Suprapubic skin (tissue), 4 donors: ENCODE results near the gene CAPZA1. TPM values are rescaled to one million over a fixed set of nuclear protein-coding genes. Genes with fewer than 3 reads are reported as not detected.

Source experiments
- DNase-seq, 2 donors: peaks; one replicate each; pipeline ENCODE4 v3.0.0-alpha.2; 2019; ENCODE audit warnings: low spot score in 2 of 2
- H3K27ac ChIP-seq: fragments of 200-600 bp; sonication (generic); one replicate; pipeline ENCODE4 v1.5.1; 2019
- H3K27me3 ChIP-seq: fragments of 200-600 bp; sonication (generic); one replicate; pipeline ENCODE4 v1.5.1; 2019
- H3K36me3 ChIP-seq: fragments of 200-600 bp; sonication (generic); one replicate; pipeline ENCODE4 v1.5.1; 2019
- H3K4me1 ChIP-seq: fragments of 200-600 bp; sonication (generic); one replicate; pipeline ENCODE4 v1.5.1; 2019
- H3K4me3 ChIP-seq: fragments of 200-600 bp; sonication (generic); one replicate; pipeline ENCODE4 v1.5.1; 2019; ENCODE audit warnings: mild to moderate bottlenecking
- H3K9me3 ChIP-seq: fragments of 200-600 bp; sonication (generic); one replicate; pipeline ENCODE4 v1.5.1; 2019
- EP300 ChIP-seq: sonication (generic); formaldehyde crosslinking; IDR thresholded peaks from one replicate; pipeline ENCODE4 v1.6.1; 2017; ENCODE audit warnings: antibody characterized with exemption
- POLR2A ChIP-seq, 2 donors: fragments of 450-650 bp; IDR thresholded peaks; one replicate each; pipeline ENCODE4 v1.6.1; 2017; ENCODE audit warnings: antibody characterized with exemption in 2 of 2, mild to moderate bottlenecking in 2 of 2, moderate library complexity in 2 of 2
- POLR2AphosphoS5 ChIP-seq, 3 donors: sonication (generic); formaldehyde crosslinking; IDR thresholded peaks; one replicate each; pipeline ENCODE4 v1.6.1; 2017; ENCODE audit warnings: antibody characterized with exemption in 3 of 3
- WGBS: methylation state at CpG from one replicate; pipeline ENCODE4 v1.1.5; 2018; 5-methylcytosine and 5-hydroxymethylcytosine counted together
- total RNA-seq, 4 donors: library from RNA; depleted of rRNA; stranded (reverse); fragments of >200 nt; gene quantifications; one replicate each; pipeline ENCODE4 v1.1.0, GENCODE V29; 2016
- TF ChIP-seq, protein P1 (sequence below), 2 donors: fragments of 200-600 bp in 1 of 2; fragments of 450-650 bp in 1 of 2; sonication (generic) in 1 of 2; IDR thresholded peaks; one replicate each; pipeline ENCODE4 v1.5.1; 2016 to 2019; ENCODE audit warnings: antibody characterized with exemption in 2 of 2, mild to moderate bottlenecking in 1 of 2, moderate library complexity in 1 of 2

CAPZA1 gene
- total RNA-seq, 4 donors from 2014 or later: 134 to 218 (median 200) TPM

DNA sequence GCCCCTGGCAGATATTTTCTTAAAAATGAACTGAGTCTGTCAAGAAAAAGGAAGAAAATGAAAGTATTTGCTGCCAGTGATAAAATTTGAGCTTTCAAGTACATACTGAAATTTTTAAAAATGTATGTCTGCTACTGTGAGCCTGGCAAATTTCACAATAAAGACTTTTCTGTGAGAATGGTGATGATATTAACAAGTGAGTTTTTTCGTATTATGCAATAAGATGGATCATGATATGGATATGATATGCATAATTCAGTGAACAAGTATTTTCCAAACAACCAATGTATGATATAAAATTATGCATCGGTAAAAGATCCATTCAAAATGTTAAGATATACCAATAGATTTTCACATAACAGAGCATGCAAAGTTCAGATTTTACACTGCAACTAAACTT is 16.6 kb upstream of the CAPZA1 start:
- H3K36me3 ChIP-seq: peaks cover 51% of the 10 kb centered on the region
- no peak overlapping the region for H3K27ac ChIP-seq
- H3K4me3 ChIP-seq: no peak overlapping the region
- WGBS: 89% methylated on average over 2 of the region's 2 CpGs
- H3K9me3 ChIP-seq: no peaks in the 10 kb centered on the region
- TF ChIP-seq POLR2A (IDR thresholded peaks at IDR 0.05): no peak
- TF ChIP-seq POLR2AphosphoS5 (IDR thresholded peaks at IDR 0.05): no peak
- no peak for TF ChIP-seq EP300
- TF ChIP-seq, protein P1, sequence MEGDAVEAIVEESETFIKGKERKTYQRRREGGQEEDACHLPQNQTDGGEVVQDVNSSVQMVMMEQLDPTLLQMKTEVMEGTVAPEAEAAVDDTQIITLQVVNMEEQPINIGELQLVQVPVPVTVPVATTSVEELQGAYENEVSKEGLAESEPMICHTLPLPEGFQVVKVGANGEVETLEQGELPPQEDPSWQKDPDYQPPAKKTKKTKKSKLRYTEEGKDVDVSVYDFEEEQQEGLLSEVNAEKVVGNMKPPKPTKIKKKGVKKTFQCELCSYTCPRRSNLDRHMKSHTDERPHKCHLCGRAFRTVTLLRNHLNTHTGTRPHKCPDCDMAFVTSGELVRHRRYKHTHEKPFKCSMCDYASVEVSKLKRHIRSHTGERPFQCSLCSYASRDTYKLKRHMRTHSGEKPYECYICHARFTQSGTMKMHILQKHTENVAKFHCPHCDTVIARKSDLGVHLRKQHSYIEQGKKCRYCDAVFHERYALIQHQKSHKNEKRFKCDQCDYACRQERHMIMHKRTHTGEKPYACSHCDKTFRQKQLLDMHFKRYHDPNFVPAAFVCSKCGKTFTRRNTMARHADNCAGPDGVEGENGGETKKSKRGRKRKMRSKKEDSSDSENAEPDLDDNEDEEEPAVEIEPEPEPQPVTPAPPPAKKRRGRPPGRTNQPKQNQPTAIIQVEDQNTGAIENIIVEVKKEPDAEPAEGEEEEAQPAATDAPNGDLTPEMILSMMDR (IDR thresholded peaks at IDR 0.05): no peak
- H3K4me1 ChIP-seq: peaks cover 7% of the 10 kb centered on the region
- no peak for DNase-seq
- no peaks in the 10 kb centered on the region for H3K27me3 ChIP-seq

DNA sequence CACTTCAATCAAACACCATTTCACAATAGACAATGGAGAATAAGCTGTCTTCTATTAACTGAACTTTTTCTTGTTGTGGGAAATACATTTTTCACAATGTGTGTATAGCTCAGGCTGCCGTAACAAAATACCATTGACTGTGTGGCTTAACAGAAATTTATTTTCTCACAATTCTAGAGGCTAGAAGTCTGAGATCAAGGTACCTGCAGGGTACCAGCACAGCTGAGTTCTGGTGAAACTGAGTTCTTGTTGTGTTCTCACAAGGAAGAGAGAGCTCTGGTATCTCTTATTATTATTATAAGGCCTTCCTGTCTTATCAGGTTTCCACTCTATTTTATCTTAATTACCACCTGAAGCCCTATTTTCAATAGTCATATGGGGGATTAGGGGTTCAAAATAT is 16.1 kb upstream of the CAPZA1 start:
- Histone ChIP-seq H3K4me3 (no peak overlapping the region), H3K4me1 (peaks cover 7% of the 10 kb centered on the region), H3K27ac (no peak overlapping the region), H3K27me3 (no peaks in the 10 kb centered on the region), H3K9me3 (no peaks in the 10 kb centered on the region), H3K36me3 (peaks cover 55% of the 10 kb centered on the region)
- DNase-seq: no peak
- WGBS: 83% methylated on average over 1 of the region's 1 CpG
- TF ChIP-seq POLR2AphosphoS5 (IDR thresholded peaks at IDR 0.05) (no peak), POLR2A (IDR thresholded peaks at IDR 0.05) (no peak), EP300 (no peak)
- TF ChIP-seq, protein P1 (IDR thresholded peaks at IDR 0.05): no peak

DNA sequence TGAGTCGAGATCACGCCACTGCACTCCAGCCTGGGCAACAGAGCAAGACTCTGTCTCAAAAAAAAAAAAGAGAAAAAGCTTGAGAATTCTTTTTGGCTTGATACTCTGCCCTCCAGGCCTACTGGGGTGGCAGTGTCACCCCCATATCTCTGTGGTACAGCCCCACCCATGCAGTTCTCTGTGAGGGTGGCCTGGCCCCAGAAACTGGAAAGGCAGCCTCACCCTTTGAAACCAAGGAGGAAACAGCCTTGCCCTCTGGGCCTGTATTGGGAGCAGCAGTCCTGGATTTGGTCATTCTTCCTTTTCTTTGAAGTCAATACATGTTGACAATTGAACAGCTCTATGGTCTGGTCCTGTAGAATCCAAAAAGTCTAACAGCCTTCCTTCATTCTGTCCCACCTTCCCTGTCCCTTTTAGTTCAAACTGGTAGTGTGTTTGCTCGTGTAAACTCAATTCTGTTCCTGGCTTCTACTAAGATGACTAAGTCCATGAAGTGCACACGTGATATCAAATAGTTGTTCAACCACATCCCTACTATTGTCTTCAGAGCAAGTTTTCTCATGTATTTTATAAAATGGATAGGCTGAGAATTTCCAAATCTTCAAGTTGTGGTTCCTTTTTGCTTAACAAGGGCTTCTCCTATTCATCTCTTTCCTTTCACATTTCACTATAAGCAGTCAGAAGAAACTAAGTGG is 13.9 kb upstream of the CAPZA1 start:
- Histone ChIP-seq H3K4me1 (peaks cover 7% of the 10 kb centered on the region), H3K27ac (peak overlapping the region; percentile 88), H3K9me3 (no peaks in the 10 kb centered on the region), H3K4me3 (no peak overlapping the region), H3K36me3 (peaks cover 57% of the 10 kb centered on the region), H3K27me3 (no peaks in the 10 kb centered on the region)
- peak in 1 of 3 donors; percentile 49 for TF ChIP-seq POLR2AphosphoS5 (IDR thresholded peaks at IDR 0.05)
- TF ChIP-seq, protein P1 (IDR thresholded peaks at IDR 0.05): no peak
- DNase-seq: no peak
- WGBS: 56% methylated on average over 4 of the region's 4 CpGs

- WGBS: 46% methylated on average over 6 of the region's 6 CpGs
- Histone ChIP-seq H3K9me3 (no peaks in the 10 kb centered on the region), H3K4me3 (no peak overlapping the region), H3K27me3 (no peaks in the 10 kb centered on the region), H3K27ac (no peak overlapping the region), H3K36me3 (peaks cover 22% of the 10 kb centered on the region), H3K4me1 (peaks cover 28% of the 10 kb centered on the region)
- no peak for DNase-seq
- no peak for TF ChIP-seq POLR2A (IDR thresholded peaks at IDR 0.05)
- TF ChIP-seq, protein P1 (IDR thresholded peaks at IDR 0.05): peak; percentile 7 to 48
Observed at GRCh38 chr1:112614460-112615065, 5.1 kb upstream of the CAPZA1 start.

- H3K36me3 ChIP-seq: peaks cover 8% of the 10 kb centered on the region
- peaks cover 50% of the 10 kb centered on the region for H3K4me1 ChIP-seq
- H3K27me3 ChIP-seq: no peaks in the 10 kb centered on the region
- H3K4me3 ChIP-seq: peak overlapping the region; percentile 75
- TF ChIP-seq POLR2AphosphoS5 (IDR thresholded peaks at IDR 0.05) (no peak), POLR2A (IDR thresholded peaks at IDR 0.05) (peak in 1 of 2 donors; percentile 15)
- no peak for DNase-seq
- H3K9me3 ChIP-seq: no peaks in the 10 kb centered on the region
- H3K27ac ChIP-seq: peak overlapping the region; percentile 97
- WGBS: 1% methylated on average over 12 of the region's 12 CpGs
Observed at GRCh38 chr1:112618114-112618720, 1.4 kb upstream of the CAPZA1 start.
